K562 (cell line): Measurements from ENCODE around the gene MAPKAPK2. TPM values are rescaled to one million over a fixed set of nuclear protein-coding genes. Genes with fewer than 3 reads are reported as not detected.

Experiments
- CAMTA2 ChIP-seq: fragments of 250-450 bp; sonication (Bioruptor Pico); conservative IDR thresholded peaks from 2 replicates; pipeline ENCODE4 v1.5.1; 2022
- CREBBP ChIP-seq: IDR thresholded peaks from one replicate; pipeline ENCODE4 v1.6.1; 2012; ENCODE audit warnings: low read depth, mild to moderate bottlenecking, control low read depth, inconsistent platforms, low read length
- DMBX1 ChIP-seq: fragments of 250-450 bp; sonication (Bioruptor Pico); IDR thresholded peaks from 2 replicates; pipeline ENCODE4 v1.8.0; 2022; ENCODE audit warnings: inconsistent platforms, mild to moderate bottlenecking, moderate library complexity, borderline replicate concordance
- ILF3 ChIP-seq: fragments of 450-650 bp; IDR thresholded peaks from 2 replicates; pipeline ENCODE4 v1.6.1; 2018; ENCODE audit warnings: antibody characterized with exemption, mild to moderate bottlenecking, moderate library complexity, borderline replicate concordance
- MECOM ChIP-seq: fragments of 250-450 bp; sonication (Bioruptor Pico); IDR thresholded peaks from 2 replicates; pipeline ENCODE4 v1.8.0; 2022; ENCODE audit warnings: inconsistent platforms
- POLR2A ChIP-seq: fragments of 450-650 bp; conservative IDR thresholded peaks from 2 replicates; pipeline ENCODE4 v1.6.1; 2016
- RBM34 ChIP-seq: fragments of 200-400 bp; formaldehyde crosslinking; IDR thresholded peaks from 2 replicates; pipeline ENCODE4 v1.6.1; 2018; ENCODE audit warnings: low read length, borderline replicate concordance; ENCODE audit not compliant: insufficient read depth
- SUPT5H ChIP-seq: fragments of 450-650 bp; IDR thresholded peaks from 2 replicates; pipeline ENCODE4 v1.6.1; 2016
- ZC3H4 ChIP-seq: sonication (generic); formaldehyde crosslinking; IDR thresholded peaks from 2 replicates; pipeline ENCODE4 v1.9.0; 2021; ENCODE audit warnings: missing genetic modification reagents, borderline replicate concordance
- ZNF224 ChIP-seq: sonication (generic); formaldehyde crosslinking; IDR thresholded peaks from 2 replicates; pipeline ENCODE4 v1.8.0; 2022; ENCODE audit warnings: mild to moderate bottlenecking, missing genetic modification reagents
- ZNF253 ChIP-seq: fragments of 250-450 bp; sonication (Bioruptor Pico); conservative IDR thresholded peaks from 2 replicates; pipeline ENCODE4 v1.6.1; 2021; ENCODE audit warnings: mild to moderate bottlenecking
- ZNF408 ChIP-seq: fragments of 250-450 bp; sonication (Bioruptor Pico); IDR thresholded peaks from 2 replicates; pipeline ENCODE4 v1.4.0; 2020; ENCODE audit warnings: low read depth, mild to moderate bottlenecking, moderate library complexity
- polyA plus RNA-seq, 8 experiments: library from polyadenylated mRNA; depleted of rRNA in 4 of 8; stranded (reverse) in 5 of 8; unstranded in 3 of 8; fragments of >200 nt; fragmentation: Nextera tagmentation in 2 of 8; fragmentation: Illumina TruSeq in 1 of 8; extraction: Ambion mirVana in 2 of 8; extraction: Trizol in 1 of 8; gene quantifications; 2 replicates each; pipeline versions ENCODE4 v1.2.1 to v1.2.3, GENCODE V29; 2011 to 2014; ENCODE audit warnings: inconsistent platforms in 1 of 8, missing spikeins in 1 of 8
- total RNA-seq, 7 experiments: library from RNA; depleted of rRNA in 6 of 7; stranded (reverse); fragments of >200 nt in 6 of 7; fragmentation: Illumina TruSeq in 2 of 7; extraction: Trizol in 2 of 7; gene quantifications; 2 replicates each; pipeline versions ENCODE4 v1.2.1 to v1.2.3, GENCODE V29; 2011 to 2021; ENCODE audit warnings: low replicate concordance in 1 of 7
- TF ChIP-seq, protein P1 (sequence below): fragments of 250-450 bp; sonication (Bioruptor Pico); IDR thresholded peaks from 2 replicates; pipeline ENCODE4 v1.4.0; 2020
- TF ChIP-seq, protein P2 (sequence below): fragments of 450-650 bp; formaldehyde crosslinking; IDR thresholded peaks from 2 replicates; pipeline ENCODE4 v1.4.0; 2020; ENCODE audit warnings: mild to moderate bottlenecking
- TF ChIP-seq, protein P3 (sequence below): fragments of 450-650 bp; IDR thresholded peaks from 2 replicates; pipeline ENCODE4 v1.6.1; 2016; ENCODE audit warnings: mild to moderate bottlenecking
- TF ChIP-seq, protein P4 (sequence below): IDR thresholded peaks from 3 replicates; pipeline ENCODE4 v1.6.1; 2011; ENCODE audit warnings: borderline replicate concordance, mild to moderate bottlenecking, moderate library complexity; ENCODE audit not compliant: insufficient read length; ENCODE audit errors: extremely low read depth

Gene MAPKAPK2
- total and polyA plus RNA-seq, 9 of the 15 experiments (the other 6 are each of a cell fraction or from before 2014, with no cell fraction given), result 0.63 to 94.2 (median 52.1) TPM

DNA sequence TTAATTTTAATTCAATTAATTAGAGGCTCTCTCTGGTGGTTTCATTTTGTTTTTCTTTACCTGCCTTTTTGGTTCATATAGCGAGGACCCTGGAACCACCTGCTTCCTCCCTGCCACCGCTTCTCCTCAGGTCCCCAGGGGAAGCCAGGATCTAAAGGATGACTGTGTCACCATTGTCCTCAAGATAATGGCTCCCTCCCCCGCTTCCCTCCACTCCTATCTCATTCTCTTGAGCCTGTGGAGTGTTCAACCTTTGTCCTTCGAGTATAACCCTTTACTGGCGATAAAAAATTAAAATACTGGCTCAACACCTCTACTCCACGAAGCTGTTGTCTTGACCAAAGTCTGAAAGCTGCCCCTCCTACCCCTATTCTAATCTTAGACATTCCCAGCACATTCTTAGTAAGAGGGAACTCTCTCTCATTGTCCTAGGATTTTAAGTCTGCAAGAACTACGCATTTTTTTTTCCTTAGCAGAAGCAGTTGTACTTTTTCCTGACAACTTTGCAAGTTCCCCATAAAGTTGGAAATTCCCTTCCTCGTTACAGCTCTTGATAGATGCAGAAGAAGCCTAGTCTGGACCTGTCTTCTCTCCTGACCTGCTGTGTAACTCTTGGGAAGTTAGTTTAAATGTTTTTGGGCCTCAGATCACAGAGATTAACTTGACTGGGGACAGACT, 12.6 kb upstream of the MAPKAPK2 start (continued):
- TF ChIP-seq, protein P1, sequence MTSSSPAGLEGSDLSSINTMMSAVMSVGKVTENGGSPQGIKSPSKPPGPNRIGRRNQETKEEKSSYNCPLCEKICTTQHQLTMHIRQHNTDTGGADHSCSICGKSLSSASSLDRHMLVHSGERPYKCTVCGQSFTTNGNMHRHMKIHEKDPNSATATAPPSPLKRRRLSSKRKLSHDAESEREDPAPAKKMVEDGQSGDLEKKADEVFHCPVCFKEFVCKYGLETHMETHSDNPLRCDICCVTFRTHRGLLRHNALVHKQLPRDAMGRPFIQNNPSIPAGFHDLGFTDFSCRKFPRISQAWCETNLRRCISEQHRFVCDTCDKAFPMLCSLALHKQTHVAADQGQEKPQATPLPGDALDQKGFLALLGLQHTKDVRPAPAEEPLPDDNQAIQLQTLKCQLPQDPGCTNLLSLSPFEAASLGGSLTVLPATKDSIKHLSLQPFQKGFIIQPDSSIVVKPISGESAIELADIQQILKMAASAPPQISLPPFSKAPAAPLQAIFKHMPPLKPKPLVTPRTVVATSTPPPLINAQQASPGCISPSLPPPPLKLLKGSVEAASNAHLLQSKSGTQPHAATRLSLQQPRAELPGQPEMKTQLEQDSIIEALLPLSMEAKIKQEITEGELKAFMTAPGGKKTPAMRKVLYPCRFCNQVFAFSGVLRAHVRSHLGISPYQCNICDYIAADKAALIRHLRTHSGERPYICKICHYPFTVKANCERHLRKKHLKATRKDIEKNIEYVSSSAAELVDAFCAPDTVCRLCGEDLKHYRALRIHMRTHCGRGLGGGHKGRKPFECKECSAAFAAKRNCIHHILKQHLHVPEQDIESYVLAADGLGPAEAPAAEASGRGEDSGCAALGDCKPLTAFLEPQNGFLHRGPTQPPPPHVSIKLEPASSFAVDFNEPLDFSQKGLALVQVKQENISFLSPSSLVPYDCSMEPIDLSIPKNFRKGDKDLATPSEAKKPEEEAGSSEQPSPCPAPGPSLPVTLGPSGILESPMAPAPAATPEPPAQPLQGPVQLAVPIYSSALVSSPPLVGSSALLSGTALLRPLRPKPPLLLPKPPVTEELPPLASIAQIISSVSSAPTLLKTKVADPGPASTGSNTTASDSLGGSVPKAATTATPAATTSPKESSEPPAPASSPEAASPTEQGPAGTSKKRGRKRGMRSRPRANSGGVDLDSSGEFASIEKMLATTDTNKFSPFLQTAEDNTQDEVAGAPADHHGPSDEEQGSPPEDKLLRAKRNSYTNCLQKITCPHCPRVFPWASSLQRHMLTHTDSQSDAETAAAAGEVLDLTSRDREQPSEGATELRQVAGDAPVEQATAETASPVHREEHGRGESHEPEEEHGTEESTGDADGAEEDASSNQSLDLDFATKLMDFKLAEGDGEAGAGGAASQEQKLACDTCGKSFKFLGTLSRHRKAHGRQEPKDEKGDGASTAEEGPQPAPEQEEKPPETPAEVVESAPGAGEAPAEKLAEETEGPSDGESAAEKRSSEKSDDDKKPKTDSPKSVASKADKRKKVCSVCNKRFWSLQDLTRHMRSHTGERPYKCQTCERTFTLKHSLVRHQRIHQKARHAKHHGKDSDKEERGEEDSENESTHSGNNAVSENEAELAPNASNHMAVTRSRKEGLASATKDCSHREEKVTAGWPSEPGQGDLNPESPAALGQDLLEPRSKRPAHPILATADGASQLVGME (CRISPR knock-in tag), result no peak
- TF ChIP-seq, protein P2, sequence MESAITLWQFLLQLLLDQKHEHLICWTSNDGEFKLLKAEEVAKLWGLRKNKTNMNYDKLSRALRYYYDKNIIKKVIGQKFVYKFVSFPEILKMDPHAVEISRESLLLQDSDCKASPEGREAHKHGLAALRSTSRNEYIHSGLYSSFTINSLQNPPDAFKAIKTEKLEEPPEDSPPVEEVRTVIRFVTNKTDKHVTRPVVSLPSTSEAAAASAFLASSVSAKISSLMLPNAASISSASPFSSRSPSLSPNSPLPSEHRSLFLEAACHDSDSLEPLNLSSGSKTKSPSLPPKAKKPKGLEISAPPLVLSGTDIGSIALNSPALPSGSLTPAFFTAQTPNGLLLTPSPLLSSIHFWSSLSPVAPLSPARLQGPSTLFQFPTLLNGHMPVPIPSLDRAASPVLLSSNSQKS (CRISPR knock-in tag), result no peak
- TF ChIP-seq, protein P3, sequence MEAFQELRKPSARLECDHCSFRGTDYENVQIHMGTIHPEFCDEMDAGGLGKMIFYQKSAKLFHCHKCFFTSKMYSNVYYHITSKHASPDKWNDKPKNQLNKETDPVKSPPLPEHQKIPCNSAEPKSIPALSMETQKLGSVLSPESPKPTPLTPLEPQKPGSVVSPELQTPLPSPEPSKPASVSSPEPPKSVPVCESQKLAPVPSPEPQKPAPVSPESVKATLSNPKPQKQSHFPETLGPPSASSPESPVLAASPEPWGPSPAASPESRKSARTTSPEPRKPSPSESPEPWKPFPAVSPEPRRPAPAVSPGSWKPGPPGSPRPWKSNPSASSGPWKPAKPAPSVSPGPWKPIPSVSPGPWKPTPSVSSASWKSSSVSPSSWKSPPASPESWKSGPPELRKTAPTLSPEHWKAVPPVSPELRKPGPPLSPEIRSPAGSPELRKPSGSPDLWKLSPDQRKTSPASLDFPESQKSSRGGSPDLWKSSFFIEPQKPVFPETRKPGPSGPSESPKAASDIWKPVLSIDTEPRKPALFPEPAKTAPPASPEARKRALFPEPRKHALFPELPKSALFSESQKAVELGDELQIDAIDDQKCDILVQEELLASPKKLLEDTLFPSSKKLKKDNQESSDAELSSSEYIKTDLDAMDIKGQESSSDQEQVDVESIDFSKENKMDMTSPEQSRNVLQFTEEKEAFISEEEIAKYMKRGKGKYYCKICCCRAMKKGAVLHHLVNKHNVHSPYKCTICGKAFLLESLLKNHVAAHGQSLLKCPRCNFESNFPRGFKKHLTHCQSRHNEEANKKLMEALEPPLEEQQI, result peak; percentile 79; the same call in 1 of the 2 replicates
- TF ChIP-seq ZNF408 (CRISPR knock-in tag), result no peak
- TF ChIP-seq POLR2A, result no peak
- no peak for TF ChIP-seq CAMTA2 (CRISPR knock-in tag)
- no peak for TF ChIP-seq CREBBP
- TF ChIP-seq ILF3, result no peak
- peak; percentile 83; the same call in 1 of the 2 replicates for TF ChIP-seq MECOM (CRISPR knock-in tag)
- no peak for TF ChIP-seq SUPT5H
- no peak for TF ChIP-seq ZNF253 (CRISPR knock-in tag)
- TF ChIP-seq RBM34, result no peak
- TF ChIP-seq, protein P4, sequence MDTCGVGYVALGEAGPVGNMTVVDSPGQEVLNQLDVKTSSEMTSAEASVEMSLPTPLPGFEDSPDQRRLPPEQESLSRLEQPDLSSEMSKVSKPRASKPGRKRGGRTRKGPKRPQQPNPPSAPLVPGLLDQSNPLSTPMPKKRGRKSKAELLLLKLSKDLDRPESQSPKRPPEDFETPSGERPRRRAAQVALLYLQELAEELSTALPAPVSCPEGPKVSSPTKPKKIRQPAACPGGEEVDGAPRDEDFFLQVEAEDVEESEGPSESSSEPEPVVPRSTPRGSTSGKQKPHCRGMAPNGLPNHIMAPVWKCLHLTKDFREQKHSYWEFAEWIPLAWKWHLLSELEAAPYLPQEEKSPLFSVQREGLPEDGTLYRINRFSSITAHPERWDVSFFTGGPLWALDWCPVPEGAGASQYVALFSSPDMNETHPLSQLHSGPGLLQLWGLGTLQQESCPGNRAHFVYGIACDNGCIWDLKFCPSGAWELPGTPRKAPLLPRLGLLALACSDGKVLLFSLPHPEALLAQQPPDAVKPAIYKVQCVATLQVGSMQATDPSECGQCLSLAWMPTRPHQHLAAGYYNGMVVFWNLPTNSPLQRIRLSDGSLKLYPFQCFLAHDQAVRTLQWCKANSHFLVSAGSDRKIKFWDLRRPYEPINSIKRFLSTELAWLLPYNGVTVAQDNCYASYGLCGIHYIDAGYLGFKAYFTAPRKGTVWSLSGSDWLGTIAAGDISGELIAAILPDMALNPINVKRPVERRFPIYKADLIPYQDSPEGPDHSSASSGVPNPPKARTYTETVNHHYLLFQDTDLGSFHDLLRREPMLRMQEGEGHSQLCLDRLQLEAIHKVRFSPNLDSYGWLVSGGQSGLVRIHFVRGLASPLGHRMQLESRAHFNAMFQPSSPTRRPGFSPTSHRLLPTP, result no peak
- no peak for TF ChIP-seq ZC3H4 (CRISPR knock-in tag)
- TF ChIP-seq DMBX1 (CRISPR knock-in tag), result 0 out of 2 replicates have a peak, but pooled peaks have one; percentile 79
- no peak for TF ChIP-seq ZNF224 (CRISPR knock-in tag)
